ENCODE results near the gene SPHK2.

The SPHK2 gene

GRCh38 chr19:48670699-48671445 is 51.6 kb downstream of the SPHK2 start:
- H3K4me3 ChIP-seq (replicated peaks; ENCODE audit: low read depth, low read length): no peak overlapping the region
- TF ChIP-seq CTCF (IDR thresholded peaks at IDR 0.05; ENCODE audit: low read length, missing control alignments): no peak

GRCh38 chr19:48671446-48671995 is 52.2 kb downstream of the SPHK2 start:
- no peak for TF ChIP-seq CTCF (IDR thresholded peaks at IDR 0.05; ENCODE audit: low read length, missing control alignments)
- no peak for DNase-seq (ENCODE audit: low read depth)
- no peak overlapping the region for H3K4me3 ChIP-seq (replicated peaks; ENCODE audit: low read depth, low read length)

More at GRCh38 chr19:48670699-48671445, 51.6 kb downstream of the SPHK2 start:
- no peak for DNase-seq (ENCODE audit: low read depth)

GRCh38 chr19:48672994-48673393 is 53.7 kb downstream of the SPHK2 start, which contains the start of gene NTN5:
Gene NTN5 (minus strand): TSS chr19:48673017. CDS start chr19:48670986, 2,031 bp downstream.
- DNase-seq (ENCODE audit: low read depth): no peak
- no peak for TF ChIP-seq CTCF (IDR thresholded peaks at IDR 0.05; ENCODE audit: low read length, missing control alignments)
- no peak within 1 kb of the TSS for H3K4me3 ChIP-seq (replicated peaks; ENCODE audit: low read depth, low read length)

- H3K4me3 ChIP-seq (replicated peaks; ENCODE audit: low read depth, low read length): no peak overlapping the region
- TF ChIP-seq CTCF (IDR thresholded peaks at IDR 0.05; ENCODE audit: low read length, missing control alignments): no peak
- DNase-seq (ENCODE audit: low read depth): no peak
These were observed 54.3 kb downstream of the SPHK2 start for GRCh38 chr19:48673436-48674100.

GRCh38 chr19:48674216-48674809 is 55.0 kb downstream of the SPHK2 start:
- no peak for DNase-seq (ENCODE audit: low read depth)
- no peak for TF ChIP-seq CTCF (IDR thresholded peaks at IDR 0.05; ENCODE audit: low read length, missing control alignments)

GRCh38 chr19:48674921-48675824 is 55.9 kb downstream of the SPHK2 start:
- no peak overlapping the region for H3K4me3 ChIP-seq (replicated peaks; ENCODE audit: low read depth, low read length)
- peak; percentile 87 for TF ChIP-seq CTCF (IDR thresholded peaks at IDR 0.05; ENCODE audit: low read length, missing control alignments)

More at GRCh38 chr19:48674216-48674809, 55.0 kb downstream of the SPHK2 start:
- H3K4me3 ChIP-seq (replicated peaks; ENCODE audit: low read depth, low read length): no peak overlapping the region

More at GRCh38 chr19:48674921-48675824, 55.9 kb downstream of the SPHK2 start:
- DNase-seq (ENCODE audit: low read depth): peak; percentile 87
